A172 (cell line): Measurements from ENCODE around the gene STARD13. TPM values are rescaled to one million over a fixed set of nuclear protein-coding genes. Genes with fewer than 3 reads are reported as not detected.

Experiments used
- DNase-seq: peaks from one replicate; pipeline ENCODE4 v3.0.0-alpha.2; 2015; ENCODE audit warnings: low spot score
- total RNA-seq: library from RNA; depleted of rRNA; stranded (reverse); fragments of >200 nt; shearing (Covaris generic); gene quantifications from 2 replicates; pipeline ENCODE4 v1.2.3, GENCODE V29; 2014

The STARD13 gene
- total RNA-seq, 1 experiment from 2014 or later: 8.3 TPM

DNA sequence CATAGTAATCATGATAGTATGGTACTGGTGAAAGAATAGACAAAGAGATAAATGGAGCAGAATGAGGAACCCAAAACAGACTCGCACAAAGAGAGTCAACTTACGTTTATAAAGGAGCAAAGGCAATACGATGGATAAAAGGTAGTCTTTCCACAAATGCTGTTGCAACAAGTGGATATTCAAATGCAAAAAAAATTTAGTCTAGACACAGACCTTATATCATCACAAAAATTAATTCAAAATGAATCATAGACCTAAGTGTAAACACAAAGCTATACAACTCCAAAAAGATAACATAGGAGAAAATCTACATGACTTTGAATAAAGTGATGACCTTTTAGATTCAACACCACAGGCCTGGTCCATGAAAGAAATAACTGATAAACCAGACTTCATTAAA, 137.7 kb downstream of the STARD13 start:
- DNase-seq: no peak

DNA sequence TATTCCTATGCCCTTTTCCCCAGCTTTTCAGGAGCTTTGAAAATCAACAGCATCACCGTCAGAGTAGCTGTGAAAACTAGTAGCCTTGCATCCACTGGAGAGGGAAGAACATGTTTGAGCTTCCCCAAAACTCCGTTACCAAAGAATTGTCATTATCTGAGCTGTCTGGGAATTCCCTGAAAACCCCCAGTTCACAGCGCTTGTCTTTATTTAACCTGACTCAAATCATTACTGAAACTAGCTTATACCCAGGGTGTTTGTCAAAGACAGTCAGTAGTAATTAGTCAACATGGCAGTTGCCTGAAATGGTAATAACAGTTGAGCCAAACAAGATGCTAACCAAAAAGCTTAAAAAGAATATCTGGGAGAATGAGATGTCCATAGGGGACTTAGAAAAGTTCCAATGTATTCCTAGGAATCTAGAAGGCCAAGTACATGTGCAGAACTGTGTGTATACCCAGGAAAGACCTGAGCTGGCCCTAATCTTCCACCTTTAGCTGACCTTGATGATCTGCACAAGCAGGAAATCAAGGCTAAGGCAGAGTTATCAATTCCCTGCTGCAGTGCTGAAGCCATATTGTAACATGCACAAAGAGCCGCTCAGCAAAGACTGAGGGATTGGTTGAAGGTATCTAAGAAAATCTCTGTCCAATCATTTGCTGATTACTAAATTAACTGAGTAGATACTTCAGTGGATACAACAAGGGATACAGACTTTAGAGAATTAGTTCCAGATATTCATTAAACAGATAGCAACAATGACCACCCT, 138.5 kb downstream of the STARD13 start:
- DNase-seq: no peak

DNA sequence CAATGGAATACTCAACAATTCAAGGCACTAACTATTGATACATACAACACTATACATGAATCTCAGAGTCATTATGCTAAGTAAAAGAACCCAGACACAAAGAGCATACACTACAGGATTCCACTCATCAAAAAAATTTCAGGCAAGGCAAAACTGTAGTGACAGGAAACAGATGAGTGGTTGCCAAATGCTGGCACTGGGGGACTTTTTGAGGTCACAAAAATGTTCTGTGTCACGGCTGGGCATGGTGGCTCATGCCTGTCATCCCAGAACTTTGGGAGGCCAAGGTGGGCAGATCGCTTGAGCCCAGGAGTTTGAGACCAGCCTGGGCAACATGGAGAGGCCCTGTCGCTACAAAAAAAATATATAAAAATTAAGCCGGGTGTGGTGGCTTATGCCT, 139.9 kb downstream of the STARD13 start:
- no peak for DNase-seq

DNA sequence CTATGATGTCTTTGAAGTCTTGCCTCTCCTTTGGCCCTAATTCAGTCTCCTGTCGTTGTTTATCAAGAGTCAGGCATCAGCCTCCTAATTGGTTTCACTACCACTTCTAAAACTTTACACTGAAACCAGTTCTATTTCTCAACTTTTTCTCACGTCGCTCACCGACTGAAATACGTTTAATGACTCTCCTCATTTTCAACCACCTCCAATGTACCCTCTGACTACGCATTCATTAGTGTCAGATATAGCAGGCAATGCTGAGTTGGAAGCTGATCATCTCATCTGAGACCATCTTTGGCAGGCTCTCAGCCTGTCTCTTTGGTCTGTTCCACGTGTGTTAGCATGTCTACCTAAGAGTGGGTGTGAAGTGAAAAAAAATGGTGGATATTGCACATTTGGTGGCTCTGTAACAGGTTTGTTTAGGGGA, 141.2 kb downstream of the STARD13 start:
- no peak for DNase-seq

DNA sequence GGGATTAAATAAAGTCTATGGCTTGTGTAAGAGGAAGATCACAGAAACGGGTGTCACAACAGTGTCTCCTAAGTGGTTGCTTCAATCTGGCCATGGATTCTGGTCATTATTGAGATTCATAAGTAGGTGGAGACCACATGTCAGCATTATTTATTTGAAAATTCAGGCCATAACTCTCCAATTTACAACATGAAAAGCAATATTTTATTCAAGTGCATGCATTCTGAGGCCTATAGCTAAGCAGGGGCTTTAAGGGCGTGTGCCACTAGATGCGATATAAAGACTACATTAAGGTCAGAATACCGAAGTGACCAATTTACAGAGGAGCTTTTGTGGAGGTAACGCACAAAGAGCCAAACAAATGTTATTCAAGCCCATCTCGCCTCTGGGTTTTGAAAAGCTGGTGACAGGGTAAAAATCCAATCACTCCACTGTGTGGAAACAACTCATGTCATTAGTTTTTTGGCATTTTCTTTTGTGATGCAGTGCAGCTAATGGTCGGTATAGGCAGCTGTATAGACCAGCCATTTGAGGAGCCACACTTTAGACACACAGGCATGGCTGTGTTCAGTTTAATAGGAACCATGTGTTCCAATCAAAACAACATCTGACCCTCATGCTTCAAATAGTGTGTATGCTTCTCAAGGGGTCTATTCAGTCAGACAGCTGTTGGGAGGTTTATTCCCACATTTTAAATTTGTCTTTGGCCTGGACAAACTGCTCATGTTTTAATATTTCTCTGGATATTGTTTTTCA, 145.6 kb downstream of the STARD13 start:
- no peak for DNase-seq

DNA sequence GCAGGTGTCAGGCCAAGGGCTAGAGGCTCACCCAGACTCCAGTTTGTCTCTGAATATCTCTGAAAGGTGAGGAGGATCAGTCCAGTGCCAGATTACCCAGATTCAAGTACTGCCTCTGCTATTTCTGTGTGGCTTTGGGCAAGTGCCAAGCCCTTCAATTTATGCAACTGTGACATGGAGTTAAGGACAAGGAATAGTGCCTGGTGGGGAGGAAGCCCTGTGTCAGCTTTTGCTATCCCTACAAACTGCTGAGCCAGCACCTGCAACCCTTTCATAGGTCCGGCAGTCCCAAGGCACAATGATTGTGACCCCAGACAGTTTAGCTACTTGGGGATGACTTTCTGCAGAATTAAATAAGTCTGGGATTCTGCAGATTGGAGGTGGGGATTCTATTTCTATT, 146.4 kb downstream of the STARD13 start:
- no peak for DNase-seq

DNA sequence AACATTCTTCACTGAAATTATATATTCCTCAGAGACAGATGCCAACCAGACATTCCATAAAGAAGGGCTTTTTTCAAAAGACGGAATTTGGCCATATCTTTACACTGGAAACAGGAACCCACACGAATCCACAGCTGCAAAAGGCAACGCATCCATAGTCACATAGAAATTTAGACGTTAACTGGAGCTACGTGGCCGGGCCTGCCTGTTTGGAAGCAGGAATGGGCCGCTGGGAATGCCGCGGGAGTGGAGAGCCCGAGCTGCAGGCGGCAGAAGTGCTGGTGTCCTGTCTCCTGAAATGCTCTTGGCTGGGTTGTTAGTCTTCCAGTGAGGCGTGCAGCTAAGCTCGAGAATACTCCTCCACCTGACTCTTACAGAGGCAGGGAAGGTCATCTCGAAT, 147.1 kb downstream of the STARD13 start:
- DNase-seq: no peak

DNA sequence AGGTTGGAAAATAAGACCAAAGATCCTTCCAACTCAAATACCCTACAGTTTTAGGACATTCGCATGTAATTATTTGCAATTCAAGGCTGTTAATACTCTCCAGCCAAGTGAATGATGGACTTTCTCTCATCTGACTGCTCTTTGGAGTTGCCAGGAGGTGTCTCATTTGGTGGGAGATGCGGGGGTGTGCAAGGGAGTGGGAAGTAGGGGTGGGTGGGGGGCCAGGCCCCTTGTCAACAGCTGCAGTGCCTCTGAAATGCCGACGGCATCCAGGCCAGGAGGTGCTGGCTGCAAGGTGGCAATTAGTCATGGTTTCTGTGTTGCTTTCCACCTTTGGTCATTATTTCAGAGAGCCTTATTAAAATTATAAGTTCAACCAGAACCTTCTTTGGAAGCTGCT, 147.8 kb downstream of the STARD13 start:
- no peak for DNase-seq

DNA sequence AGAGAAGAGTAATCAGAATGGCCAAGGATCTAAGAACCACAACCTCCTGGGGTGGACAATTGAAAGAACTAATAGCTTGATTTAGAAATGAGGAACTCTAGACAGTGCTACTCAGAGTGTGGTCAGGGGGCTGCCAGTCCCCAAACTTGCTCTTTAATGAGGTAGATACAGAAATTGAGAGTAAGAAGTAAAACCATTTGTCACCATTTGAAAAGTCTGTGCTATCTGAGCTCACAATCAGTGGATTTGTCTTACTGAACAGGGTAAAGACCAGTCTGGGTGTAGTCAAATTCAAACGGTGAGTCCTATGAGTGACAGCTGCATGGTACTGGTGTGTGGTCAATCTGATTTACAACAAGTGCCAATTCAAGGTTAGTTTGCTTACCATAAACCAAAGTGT, 150.5 kb downstream of the STARD13 start:
- no peak for DNase-seq

DNA sequence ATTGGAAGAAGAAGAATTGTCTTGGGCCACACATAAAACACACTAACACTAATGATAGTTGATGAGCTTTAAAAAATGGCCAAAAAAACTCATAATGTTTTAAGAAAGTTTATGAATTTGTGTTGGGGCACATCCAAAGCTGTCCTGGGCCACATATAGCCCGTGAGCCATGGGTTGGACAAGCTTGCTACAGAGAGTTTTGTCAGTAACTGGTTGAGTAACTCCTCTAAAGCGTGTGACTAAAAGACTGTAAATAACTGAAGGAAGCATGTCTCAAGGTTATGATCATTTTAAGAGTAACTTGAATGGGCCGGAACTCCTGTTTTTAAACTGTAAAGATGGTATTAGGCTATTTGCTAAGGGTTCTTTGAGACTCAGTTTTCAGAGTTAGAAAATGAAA, 151.3 kb downstream of the STARD13 start:
- DNase-seq: no peak

DNA sequence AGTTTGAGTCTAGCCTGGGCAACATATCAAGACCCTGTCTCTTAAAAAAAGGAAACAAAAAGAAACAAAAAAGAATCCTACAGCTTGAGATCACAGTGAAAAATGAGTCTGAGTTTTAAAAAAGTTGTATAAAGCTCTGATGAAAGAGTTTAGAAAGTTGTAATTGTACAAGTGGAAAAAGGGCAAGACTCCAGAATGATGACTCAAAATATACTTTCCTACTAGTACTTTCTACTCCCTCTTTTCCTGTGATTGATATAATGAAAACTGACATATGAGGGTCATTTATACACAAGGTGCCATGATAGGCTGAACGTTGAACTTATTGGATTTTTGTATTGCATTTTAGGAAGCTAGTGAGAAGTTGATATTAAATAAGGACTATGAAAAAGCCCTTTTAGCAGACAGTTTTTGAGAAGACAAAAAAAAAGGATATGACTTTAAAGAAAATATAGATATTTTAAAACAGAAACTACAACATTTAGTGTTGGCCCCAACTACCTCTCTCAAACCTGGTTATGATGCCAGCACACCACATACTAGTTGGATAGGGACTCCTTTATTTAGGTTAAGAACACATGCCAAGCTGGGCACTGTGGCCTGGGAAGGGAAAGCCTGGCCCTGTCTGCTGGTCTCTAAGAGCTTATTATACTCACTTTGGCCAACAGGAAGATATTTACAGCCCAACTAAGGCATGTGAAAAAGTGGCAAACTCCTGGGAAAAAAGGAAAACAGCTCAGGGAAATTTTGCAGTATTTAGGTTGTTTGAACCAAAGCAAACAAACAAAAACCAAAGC, 152.7 kb downstream of the STARD13 start:
- no peak for DNase-seq

DNA sequence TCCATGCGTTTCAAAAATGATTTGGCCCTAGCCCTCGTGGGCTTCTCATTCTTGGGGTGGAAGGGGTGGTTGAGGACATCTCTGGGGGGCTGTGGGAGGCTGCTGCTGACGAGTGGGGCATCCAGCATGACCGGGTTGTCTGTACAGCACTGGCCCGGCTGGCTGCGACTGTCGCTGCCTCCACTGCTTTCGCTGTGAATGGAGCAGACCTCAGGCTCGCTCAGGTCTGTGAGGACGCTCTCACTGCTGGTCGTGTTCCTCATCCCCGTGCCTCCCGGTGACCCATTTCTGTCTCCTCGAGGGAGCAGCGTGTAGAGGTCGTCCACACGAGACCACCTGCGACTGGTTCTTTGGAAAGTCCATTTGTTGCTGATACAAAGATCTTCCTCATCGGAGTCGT, 155.7 kb downstream of the STARD13 start:
- DNase-seq: no peak

DNA sequence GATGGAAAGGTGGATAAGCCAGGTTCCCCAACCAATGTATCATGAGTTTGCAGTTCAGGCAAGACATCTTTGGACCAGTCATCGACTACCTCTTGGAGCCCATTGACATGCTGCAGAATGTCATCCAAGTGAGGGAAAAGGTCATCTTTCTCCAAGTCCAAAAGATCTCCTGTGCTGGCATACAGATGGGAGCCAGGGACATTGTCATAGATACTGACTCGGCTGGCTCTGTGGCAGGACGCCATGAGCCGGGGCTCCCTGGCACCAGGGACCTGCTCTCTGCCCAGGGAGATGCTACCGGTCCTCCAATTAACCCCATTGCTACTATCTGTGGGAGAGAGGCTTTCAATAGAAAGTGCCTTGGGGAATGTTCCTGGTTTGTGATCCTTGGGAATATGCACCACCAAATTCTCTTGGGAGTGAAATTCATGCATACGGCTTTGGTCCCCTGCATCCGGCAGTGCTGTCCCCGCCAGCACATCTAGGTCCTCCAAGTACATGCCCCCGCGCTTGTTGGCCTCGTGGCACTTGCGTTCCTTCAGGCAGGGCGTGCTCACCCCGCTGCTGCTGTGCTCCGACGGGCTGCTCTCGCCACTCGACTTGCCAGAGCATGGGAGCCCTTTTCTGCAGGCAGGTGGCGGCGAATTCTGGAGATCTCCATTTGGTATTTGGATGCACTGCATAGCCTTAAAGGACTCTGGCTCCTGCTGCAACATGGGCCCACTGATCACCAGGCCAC, 156.3 kb downstream of the STARD13 start:
- no peak for DNase-seq

DNA sequence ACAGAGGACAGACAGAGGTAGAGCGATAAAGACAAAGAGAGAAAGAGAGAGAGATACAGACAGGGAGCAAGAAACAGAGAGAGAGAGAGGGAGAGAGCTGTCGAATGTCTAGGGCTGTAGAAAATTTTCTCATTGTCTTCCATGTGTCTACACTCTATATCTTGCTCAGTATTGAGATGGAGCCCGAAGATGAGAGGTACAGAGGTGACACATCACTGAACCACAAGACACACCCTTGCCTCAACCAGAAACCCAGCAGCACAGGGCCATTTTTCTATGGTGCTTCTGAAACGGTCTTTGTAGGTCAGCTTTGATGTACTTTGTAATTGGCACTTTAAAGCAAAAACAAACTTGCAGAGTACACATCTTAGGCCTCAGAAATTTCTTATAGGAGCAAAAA, 157.4 kb downstream of the STARD13 start:
- no peak for DNase-seq

DNA sequence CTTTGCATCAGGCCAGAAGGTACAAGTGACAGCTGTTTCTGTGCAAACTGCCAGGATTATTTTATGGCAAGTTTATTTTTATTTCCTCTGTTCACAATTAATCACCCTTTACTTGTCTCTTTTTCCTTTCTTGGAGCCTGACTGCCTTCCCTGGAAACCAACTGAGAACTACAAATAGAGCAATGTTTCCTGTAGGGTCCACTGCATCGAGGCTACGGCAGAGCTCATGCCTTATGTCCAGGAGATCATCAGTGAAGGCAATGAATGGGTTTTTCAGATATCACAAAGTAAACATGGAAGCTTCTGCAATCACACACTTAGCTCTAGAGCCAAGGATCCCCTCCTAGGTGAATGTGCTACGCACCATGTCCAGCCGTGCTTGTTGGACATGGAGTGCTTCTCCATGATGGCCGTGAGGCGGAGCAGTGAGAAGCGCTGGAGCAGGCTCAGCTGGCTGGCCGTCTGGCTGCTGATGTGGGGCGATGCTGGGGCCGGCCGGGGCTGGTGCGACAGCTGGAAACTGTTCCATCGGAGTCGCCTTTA, 158.5 kb downstream of the STARD13 start:
- no peak for DNase-seq

DNA sequence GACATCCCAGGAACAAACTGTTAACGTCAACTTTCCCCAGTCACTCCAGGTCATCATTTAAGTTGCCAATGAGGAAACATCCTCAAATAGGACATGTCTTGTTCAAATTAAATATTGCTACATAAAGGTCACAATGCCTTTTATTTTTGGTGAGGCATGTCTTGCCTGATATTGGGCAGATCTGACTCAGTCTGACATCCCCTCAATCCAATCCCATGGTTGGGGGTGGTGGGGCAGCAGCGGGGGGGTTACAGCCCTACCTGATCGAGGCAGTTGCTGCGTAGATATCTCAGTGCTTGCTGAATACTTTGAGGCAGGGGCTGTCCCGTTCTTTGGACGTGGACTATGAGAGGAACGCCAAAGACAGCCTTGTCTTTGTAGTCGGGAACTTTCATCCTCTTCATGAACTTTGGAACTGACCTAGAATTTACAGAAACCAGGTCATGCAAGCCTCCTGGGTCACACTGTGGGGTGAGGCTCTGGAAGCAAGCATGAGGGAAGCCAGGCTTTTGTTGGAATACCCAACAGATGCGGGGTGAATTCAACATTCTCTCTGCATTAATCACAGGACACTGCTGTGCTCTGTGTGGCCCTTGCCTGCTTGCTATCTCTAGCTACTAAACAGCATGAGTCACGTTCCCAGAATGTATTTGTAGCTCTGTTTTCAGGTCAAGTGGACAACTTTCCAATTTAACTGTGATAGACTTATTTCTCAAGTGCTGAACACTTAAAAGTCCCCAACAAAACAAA, 159.6 kb downstream of the STARD13 start:
- DNase-seq: peak; percentile 97

DNA sequence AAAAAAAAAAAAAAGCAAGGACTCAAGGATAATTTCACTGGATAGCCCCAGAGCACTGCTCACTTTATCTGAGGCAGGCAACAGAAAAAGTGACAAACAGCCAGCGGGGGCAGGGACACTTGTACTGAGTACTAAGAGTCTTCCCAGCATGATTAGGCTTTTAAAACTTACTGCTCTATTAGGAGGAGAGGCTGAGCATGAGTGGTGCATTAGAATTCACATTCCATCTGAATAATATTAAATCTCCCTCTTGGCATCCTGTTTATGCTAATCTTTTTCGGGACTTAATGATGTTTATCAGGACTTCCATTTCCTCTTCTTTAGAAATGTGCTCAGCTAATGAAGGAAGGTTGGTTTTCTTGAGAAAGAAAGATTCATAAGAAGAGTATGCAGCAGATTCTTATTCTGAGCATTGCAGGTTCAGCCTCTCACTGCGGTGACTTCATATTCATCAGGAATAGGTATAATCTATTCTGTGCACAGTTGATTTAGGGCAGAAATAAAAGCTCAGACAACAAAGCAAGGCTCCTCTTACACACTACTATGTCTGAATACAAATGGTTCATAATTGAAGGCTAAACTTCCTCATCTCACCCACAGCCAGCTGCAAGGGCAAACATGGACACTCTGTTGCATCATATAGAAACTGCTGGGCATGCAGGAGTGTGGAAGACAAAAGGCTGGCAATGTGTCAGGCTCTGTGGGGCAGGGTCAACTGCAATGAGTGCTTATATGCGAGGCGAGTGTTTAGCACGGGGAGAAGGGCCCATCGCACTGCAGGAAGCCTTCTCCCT, 162.3 kb downstream of the STARD13 start:
- no peak for DNase-seq

DNA sequence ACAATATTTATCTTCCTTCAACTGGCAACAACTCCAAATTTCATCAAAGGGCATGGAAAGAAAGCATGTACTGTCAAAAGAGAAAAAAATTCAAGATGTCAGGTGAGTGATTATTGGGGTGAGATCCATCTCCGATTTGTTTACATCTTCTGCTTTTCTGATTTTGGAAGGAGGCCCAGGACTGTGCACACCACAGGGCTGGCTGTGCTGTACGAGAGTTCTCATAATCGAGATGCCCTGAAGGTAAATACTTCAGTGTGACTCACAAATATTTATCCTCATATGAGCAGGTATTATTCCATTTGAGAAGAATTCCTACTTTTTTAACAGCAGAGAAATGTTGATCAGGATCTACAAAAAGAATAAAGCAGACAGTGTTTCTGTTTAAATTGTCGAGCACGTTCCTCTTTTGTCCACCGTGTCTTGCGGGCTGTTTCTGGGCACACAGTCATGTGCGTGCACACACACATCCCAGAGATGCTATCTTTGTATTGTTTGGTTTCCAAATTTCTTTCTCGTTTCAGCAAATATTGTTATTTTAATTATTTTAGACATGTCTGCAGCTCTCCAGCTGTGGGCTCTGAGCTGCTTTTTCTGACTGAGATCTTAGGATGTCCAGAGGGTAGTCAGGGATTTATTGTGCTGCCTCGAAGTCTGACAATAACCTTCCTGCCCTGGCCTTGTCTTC, 165.6 kb downstream of the STARD13 start:
- no peak for DNase-seq

DNA sequence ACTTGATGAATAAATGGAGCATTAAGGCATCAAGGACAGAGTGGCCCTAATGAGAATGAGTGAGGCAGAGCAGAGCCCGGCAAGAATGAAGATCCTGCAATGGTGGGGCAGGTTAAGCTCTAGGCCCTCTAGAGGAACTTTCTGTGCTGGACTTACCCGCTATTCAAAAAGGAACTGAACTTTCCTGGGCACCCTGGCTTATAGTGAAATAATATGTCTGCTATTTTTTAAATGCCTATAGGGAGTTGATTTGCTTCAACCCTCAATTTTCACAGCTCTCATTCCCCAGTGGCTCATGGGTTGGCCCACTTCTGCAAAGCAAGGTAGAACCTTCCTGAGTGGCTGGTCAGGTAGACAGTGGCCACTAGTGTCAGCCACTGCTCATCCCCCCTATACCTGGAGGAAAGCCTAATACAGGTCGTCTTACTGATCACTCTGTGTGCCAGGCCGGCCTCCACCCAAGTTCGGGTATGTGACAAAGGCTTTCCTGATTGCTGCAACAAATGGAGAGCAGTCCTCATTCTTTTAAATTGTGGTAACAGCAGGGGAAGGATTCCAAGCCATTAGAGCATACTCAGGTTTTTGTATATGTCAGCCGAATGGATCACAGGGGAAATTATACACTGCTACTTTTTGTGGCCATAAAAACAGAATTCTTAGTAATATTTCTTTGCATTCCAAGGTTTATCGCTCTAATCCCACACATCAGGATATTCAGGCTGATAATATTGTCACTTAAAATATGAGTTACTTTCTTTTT, 166.4 kb downstream of the STARD13 start:
- DNase-seq: no peak
